ENCODE results near the gene GTF2H3. TPM values are rescaled to one million over a fixed set of nuclear protein-coding genes. Genes with fewer than 3 reads are reported as not detected.

GTF2H3 gene
- total RNA-seq, 1 donor, result 61.0 TPM

DNA sequence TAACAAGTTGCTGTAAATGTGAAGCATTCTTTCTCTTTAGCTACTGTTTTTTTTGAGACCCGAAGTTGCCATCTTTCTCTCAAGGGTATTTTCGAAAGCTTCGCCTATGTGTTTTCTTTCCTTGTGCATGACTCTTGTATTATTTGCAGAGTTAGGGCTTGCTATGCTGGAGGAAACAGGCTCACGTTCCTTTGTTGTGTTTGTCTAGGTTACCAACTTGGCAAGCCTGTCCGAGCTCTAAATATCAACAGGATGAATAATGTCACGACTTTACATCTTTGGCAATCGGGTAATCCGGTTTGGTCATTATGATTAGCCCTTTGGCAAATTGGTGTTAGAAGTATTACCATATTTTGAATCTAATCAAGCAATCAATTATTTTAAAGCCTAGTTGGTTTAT lies 62.6 kb downstream of the GTF2H3 start:
- TF ChIP-seq, protein P1, sequence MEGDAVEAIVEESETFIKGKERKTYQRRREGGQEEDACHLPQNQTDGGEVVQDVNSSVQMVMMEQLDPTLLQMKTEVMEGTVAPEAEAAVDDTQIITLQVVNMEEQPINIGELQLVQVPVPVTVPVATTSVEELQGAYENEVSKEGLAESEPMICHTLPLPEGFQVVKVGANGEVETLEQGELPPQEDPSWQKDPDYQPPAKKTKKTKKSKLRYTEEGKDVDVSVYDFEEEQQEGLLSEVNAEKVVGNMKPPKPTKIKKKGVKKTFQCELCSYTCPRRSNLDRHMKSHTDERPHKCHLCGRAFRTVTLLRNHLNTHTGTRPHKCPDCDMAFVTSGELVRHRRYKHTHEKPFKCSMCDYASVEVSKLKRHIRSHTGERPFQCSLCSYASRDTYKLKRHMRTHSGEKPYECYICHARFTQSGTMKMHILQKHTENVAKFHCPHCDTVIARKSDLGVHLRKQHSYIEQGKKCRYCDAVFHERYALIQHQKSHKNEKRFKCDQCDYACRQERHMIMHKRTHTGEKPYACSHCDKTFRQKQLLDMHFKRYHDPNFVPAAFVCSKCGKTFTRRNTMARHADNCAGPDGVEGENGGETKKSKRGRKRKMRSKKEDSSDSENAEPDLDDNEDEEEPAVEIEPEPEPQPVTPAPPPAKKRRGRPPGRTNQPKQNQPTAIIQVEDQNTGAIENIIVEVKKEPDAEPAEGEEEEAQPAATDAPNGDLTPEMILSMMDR (IDR thresholded peaks at IDR 0.05; ENCODE audit: insufficient read depth, low read length), result no peak
- no peak overlapping the region for H3K4me3 ChIP-seq (ENCODE audit: low read depth, low read length)

DNA sequence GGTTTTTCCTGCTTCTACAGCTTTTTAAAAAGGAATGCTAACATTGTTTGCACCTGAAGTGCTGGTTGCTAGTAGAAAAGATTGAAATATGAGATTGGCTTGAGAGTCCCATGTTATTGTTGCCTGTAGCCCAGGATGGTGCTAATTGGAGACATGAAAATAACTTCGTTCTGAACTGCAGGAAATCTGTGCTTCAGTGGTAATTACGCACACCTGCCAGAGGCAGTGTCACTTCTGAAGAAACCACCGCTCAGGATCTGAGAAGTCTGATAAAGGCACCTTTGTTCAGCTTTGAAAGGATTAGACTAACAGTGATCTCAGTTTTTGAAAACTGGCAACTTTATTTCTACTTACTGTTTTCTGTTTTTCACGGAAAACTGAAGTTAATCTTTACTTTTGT lies 63.0 kb downstream of the GTF2H3 start:
- DNase-seq (ENCODE audit: low read depth), result no peak
- H3K4me3 ChIP-seq (ENCODE audit: low read depth, low read length), result no peak overlapping the region
- TF ChIP-seq, protein P1 (IDR thresholded peaks at IDR 0.05; ENCODE audit: insufficient read depth, low read length), result no peak

More for the DNA sequence above, 62.6 kb downstream of the GTF2H3 start:
- DNase-seq (ENCODE audit: low read depth), result no peak

DNA sequence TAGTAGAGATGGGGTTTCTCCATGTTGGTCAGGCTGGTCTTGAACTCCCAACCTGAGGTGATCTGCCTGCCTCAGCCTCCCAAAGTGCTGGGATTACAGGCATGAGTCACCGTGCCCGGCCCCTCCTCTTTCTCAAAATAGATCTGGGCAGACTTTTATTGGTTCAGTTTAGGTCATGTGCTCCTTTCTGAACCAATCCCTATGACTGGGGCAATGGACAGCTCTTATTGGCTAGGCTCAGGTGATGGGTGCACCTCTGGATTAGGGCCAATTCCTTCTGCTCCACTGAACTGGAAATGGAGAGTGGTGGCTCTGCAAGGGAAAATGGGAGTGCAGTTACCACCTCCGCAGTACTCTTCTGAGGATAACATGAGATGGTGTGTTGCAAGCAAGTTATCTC lies 72.3 kb downstream of the GTF2H3 start:
- TF ChIP-seq, protein P1 (IDR thresholded peaks at IDR 0.05; ENCODE audit: insufficient read depth, low read length), result no peak
- no peak for DNase-seq (ENCODE audit: low read depth)
- no peak overlapping the region for H3K4me3 ChIP-seq (ENCODE audit: low read depth, low read length)

DNA sequence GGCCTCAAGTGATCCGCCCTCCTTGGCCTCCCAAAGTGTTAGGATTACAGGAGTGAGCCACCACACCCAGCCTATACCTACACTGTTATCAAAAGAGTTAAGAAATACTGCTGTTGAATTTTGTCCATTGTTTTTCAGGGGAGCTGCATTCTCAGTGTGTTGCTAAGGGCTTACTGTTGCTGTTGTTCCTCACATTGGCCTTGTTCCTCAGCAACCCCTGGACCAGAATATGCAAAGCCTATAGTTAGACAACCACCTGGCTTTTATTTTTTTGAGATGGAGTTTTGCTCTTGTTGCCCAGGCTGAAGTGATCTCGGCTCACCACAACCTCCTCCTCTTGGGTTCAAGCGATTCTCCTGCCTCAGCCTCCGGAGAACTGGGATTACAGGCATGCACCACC lies 73.8 kb downstream of the GTF2H3 start:
- H3K4me3 ChIP-seq (ENCODE audit: low read depth, low read length), result no peak overlapping the region
- no peak for DNase-seq (ENCODE audit: low read depth)
- TF ChIP-seq, protein P1 (IDR thresholded peaks at IDR 0.05; ENCODE audit: insufficient read depth, low read length), result no peak

Small RNA genes lying within 50 kb of the gene (small RNA-seq; reads per million reads assigned to genes)
- 11.4 reads per million, percentile 94 among the genes with 10 or more reads in this experiment for gene SNORA9B

Other genes starting within 250 kb of the GTF2H3 start
- 46.5 and 63.1 TPM in 2 replicates for gene KMT5A, start 249.7 kb upstream of the GTF2H3 start, total RNA-seq (ENCODE audit: low replicate concordance)
- gene RILPL2, start 197.1 kb upstream of the GTF2H3 start, total RNA-seq (ENCODE audit: low replicate concordance), result 3.6 and 7.4 TPM in 2 replicates
- 15.7 and 37.7 TPM in 2 replicates for gene SNRNP35, start 175.7 kb upstream of the GTF2H3 start, total RNA-seq (ENCODE audit: low replicate concordance)
- 14.2 and 19.6 TPM in 2 replicates for gene RILPL1, start 100.1 kb upstream of the GTF2H3 start, total RNA-seq (ENCODE audit: low replicate concordance)
- 73.8 and 449 TPM in 2 replicates for gene TMED2, start 49.3 kb upstream of the GTF2H3 start, total RNA-seq (ENCODE audit: low replicate concordance)
- 23.2 and 27.6 TPM in 2 replicates for gene DDX55, start 31.7 kb upstream of the GTF2H3 start, total RNA-seq (ENCODE audit: low replicate concordance)
- 22.6 and 35.6 TPM in 2 replicates for gene EIF2B1, start 143 bp upstream of the GTF2H3 start, total RNA-seq (ENCODE audit: low replicate concordance)
- 11.1 and 18.5 TPM in 2 replicates for gene TCTN2, start 37.3 kb downstream of the GTF2H3 start, total RNA-seq (ENCODE audit: low replicate concordance)
- 15.4 and 17.6 TPM in 2 replicates for gene ATP6V0A2, start 78.5 kb downstream of the GTF2H3 start, total RNA-seq (ENCODE audit: low replicate concordance)
- gene DNAH10, start 128.5 kb downstream of the GTF2H3 start, total RNA-seq (ENCODE audit: low replicate concordance), result 0.18 and 0.82 TPM in 2 replicates